HG02981 (cell line): ENCODE measurements around the gene CHD2.
A peak's percentile ranks its signal among the peaks of the same experiment; 100 is the strongest.

Experiments
- ATAC-seq: cut with Tn5 transposase; IDR thresholded peaks from one replicate; pipeline ENCODE4 v1.9.1; 2021; ENCODE audit warnings: mild to moderate bottlenecking, moderate library complexity; ENCODE audit not compliant: unreplicated experiment

CHD2 gene

GRCh38 chr15:92884436-92885223 lies 15.5 kb upstream of the CHD2 start:
- no peak for ATAC-seq

GRCh38 chr15:92885224-92886041 lies 14.7 kb upstream of the CHD2 start:
- no peak for ATAC-seq

- no peak for ATAC-seq
Measured at GRCh38 chr15:92886042-92886537, 14.0 kb upstream of the CHD2 start.

- ATAC-seq, result no peak
Measured at GRCh38 chr15:92886815-92887214, 13.3 kb upstream of the CHD2 start.

GRCh38 chr15:92887869-92888268 lies 12.3 kb upstream of the CHD2 start:
- no peak for ATAC-seq

- ATAC-seq, result no peak
Measured at GRCh38 chr15:92889390-92890107, 10.6 kb upstream of the CHD2 start.

- no peak for ATAC-seq
Measured at GRCh38 chr15:92891533-92892200, 8.5 kb upstream of the CHD2 start.

GRCh38 chr15:92892201-92892555 lies 7.9 kb upstream of the CHD2 start:
- no peak for ATAC-seq

- ATAC-seq, result no peak
Measured at GRCh38 chr15:92893200-92893599, 6.9 kb upstream of the CHD2 start.

GRCh38 chr15:92896561-92896960 lies 3.6 kb upstream of the CHD2 start:
- no peak for ATAC-seq

GRCh38 chr15:92897620-92898019 lies 2.5 kb upstream of the CHD2 start:
- no peak for ATAC-seq

GRCh38 chr15:92898988-92899582 lies 1.0 kb upstream of the CHD2 start:
- ATAC-seq, result no peak

GRCh38 chr15:92899601-92899947 lies 550 bp upstream of the CHD2 start:
- no peak for ATAC-seq

- ATAC-seq, result no peak
Measured at GRCh38 chr15:92900731-92901071, 577 bp downstream of the CHD2 start.

- ATAC-seq, result no peak
Measured at GRCh38 chr15:92901072-92901761, 1.1 kb downstream of the CHD2 start.

GRCh38 chr15:92901995-92902394 lies 1.9 kb downstream of the CHD2 start:
- no peak for ATAC-seq

GRCh38 chr15:92902737-92903593 lies 2.8 kb downstream of the CHD2 start:
- no peak for ATAC-seq

GRCh38 chr15:92903631-92903965 lies 3.5 kb downstream of the CHD2 start:
- no peak for ATAC-seq

- ATAC-seq, result peak; percentile 82
Measured at GRCh38 chr15:92903966-92904721, 4.0 kb downstream of the CHD2 start.
